Measurements from ENCODE around the gene BANP. TPM values are rescaled to one million over a fixed set of nuclear protein-coding genes. Genes with fewer than 3 reads are reported as not detected.

The BANP gene
- total RNA-seq, 1 donor from 2014 or later: 29.7 TPM

DNA sequence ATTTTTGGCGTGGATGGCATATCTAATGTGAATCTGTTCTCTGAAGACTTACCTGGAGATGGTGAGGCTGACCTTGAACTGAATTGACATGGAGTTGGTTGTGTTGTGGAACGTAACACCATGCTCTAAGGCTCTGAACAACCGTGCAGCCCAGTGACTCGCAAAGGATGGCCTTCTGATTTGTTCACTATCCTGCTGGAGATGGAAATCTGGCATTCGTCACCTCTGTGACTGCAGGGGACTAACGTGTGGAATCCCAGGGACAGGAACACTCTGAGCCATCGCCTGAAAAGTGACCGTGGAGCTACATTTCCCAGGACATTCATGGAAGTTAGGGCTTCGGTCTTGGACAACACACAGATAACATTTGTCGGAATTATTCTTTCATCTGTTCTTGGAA is 61.1 kb downstream of the BANP start:
- ATAC-seq: no peak
- H3K4me3 ChIP-seq: no peak overlapping the region
- DNase-seq: no peak
- H3K4me1 ChIP-seq: peaks cover 6% of the 10 kb centered on the region
- no peak for TF ChIP-seq CTCF (IDR thresholded peaks at IDR 0.05)
- no peak overlapping the region for H3K27ac ChIP-seq
- intact Hi-C loops (cut with DNase I): no loop called here
- H3K27me3 ChIP-seq (ENCODE audit: low read depth): no peaks in the 10 kb centered on the region
- H3K9me3 ChIP-seq: no peaks in the 10 kb centered on the region
- peaks cover 42% of the 10 kb centered on the region for H3K36me3 ChIP-seq

GRCh38 chr16:88013091-88013609 is 61.9 kb downstream of the BANP start:
- peaks cover 6% of the 10 kb centered on the region for H3K4me1 ChIP-seq
- intact Hi-C loops (cut with DNase I): no loop called here
- DNase-seq (peak; percentile 71), ATAC-seq (peak; percentile 80 to 87)
- peaks cover 34% of the 10 kb centered on the region for H3K36me3 ChIP-seq
- H3K9me3 ChIP-seq: no peaks in the 10 kb centered on the region
- TF ChIP-seq CTCF (IDR thresholded peaks at IDR 0.05): no peak
- H3K27ac ChIP-seq: no peak overlapping the region
- no peak overlapping the region for H3K4me3 ChIP-seq
- no peaks in the 10 kb centered on the region for H3K27me3 ChIP-seq (ENCODE audit: low read depth)

- intact Hi-C loops (cut with DNase I): no loop called here
- Histone ChIP-seq H3K4me3 (no peak overlapping the region), H3K4me1 (peaks cover 6% of the 10 kb centered on the region), H3K27me3 (ENCODE audit: low read depth) (no peaks in the 10 kb centered on the region), H3K27ac (no peak overlapping the region), H3K36me3 (peaks cover 37% of the 10 kb centered on the region), H3K9me3 (no peaks in the 10 kb centered on the region)
- DNase-seq (no peak), ATAC-seq (peak; percentile 22 to 63)
- TF ChIP-seq CTCF (IDR thresholded peaks at IDR 0.05): no peak
Measured at GRCh38 chr16:88013766-88014251, 62.6 kb downstream of the BANP start.

- DNase-seq: no peak
- Histone ChIP-seq H3K4me1 (peaks cover 6% of the 10 kb centered on the region), H3K27me3 (ENCODE audit: low read depth) (no peaks in the 10 kb centered on the region), H3K27ac (no peak overlapping the region), H3K36me3 (peaks cover 36% of the 10 kb centered on the region), H3K9me3 (no peaks in the 10 kb centered on the region), H3K4me3 (no peak overlapping the region)
- peak; percentile 3 to 60 for ATAC-seq
- intact Hi-C loops (cut with DNase I): no loop called here
- TF ChIP-seq CTCF (IDR thresholded peaks at IDR 0.05): no peak
Measured at GRCh38 chr16:88014252-88014781, 63.1 kb downstream of the BANP start.

- Histone ChIP-seq H3K4me3 (no peak overlapping the region), H3K27ac (no peak overlapping the region), H3K36me3 (peaks cover 32% of the 10 kb centered on the region), H3K4me1 (peaks cover 6% of the 10 kb centered on the region), H3K27me3 (ENCODE audit: low read depth) (no peaks in the 10 kb centered on the region), H3K9me3 (no peaks in the 10 kb centered on the region)
- intact Hi-C loops (cut with DNase I): no loop called here
- no peak for TF ChIP-seq CTCF (IDR thresholded peaks at IDR 0.05)
- DNase-seq (peak; percentile 34), ATAC-seq (no peak)
Measured at GRCh38 chr16:88014954-88015805, 63.9 kb downstream of the BANP start.

Measured in lower lobe of right lung (tissue), 2 donors.